ENCODE results near the gene MAP3K9.

MAP3K9 gene

GRCh38 chr14:70785556-70785955 is 23.8 kb downstream of the MAP3K9 start:
- Mint-ChIP-seq H3K4me3 (no peak overlapping the region), H3K27ac (no peak overlapping the region), H3K9me3 (no peaks in the 10 kb centered on the region), H3K27me3 (ENCODE audit: low read depth) (peaks cover 2% of the 10 kb centered on the region), H3K36me3 (ENCODE audit: low read depth) (no peaks in the 10 kb centered on the region), H3K4me1 (ENCODE audit: low read depth) (peaks cover 12% of the 10 kb centered on the region)
- DNase-seq (ENCODE audit: low spot score), result no peak

- Mint-ChIP-seq H3K36me3 (ENCODE audit: low read depth) (no peaks in the 10 kb centered on the region), H3K9me3 (no peaks in the 10 kb centered on the region), H3K27me3 (ENCODE audit: low read depth) (peaks cover 2% of the 10 kb centered on the region), H3K4me3 (no peak overlapping the region), H3K4me1 (ENCODE audit: low read depth) (peaks cover 12% of the 10 kb centered on the region), H3K27ac (no peak overlapping the region)
- DNase-seq (ENCODE audit: low spot score), result no peak
These were observed 24.4 kb downstream of the MAP3K9 start for GRCh38 chr14:70784886-70785285.

GRCh38 chr14:70782361-70782760 is 27.0 kb downstream of the MAP3K9 start:
- Mint-ChIP-seq H3K4me1 (ENCODE audit: low read depth) (peaks cover 12% of the 10 kb centered on the region), H3K27ac (no peak overlapping the region), H3K9me3 (no peaks in the 10 kb centered on the region), H3K36me3 (ENCODE audit: low read depth) (no peaks in the 10 kb centered on the region), H3K4me3 (no peak overlapping the region), H3K27me3 (ENCODE audit: low read depth) (peaks cover 2% of the 10 kb centered on the region)
- DNase-seq (ENCODE audit: low spot score), result peak; percentile 5

GRCh38 chr14:70780396-70781075 is 28.8 kb downstream of the MAP3K9 start:
- Mint-ChIP-seq H3K4me3 (no peak overlapping the region), H3K4me1 (ENCODE audit: low read depth) (peaks cover 12% of the 10 kb centered on the region), H3K27me3 (ENCODE audit: low read depth) (peaks cover 2% of the 10 kb centered on the region), H3K9me3 (no peaks in the 10 kb centered on the region), H3K27ac (no peak overlapping the region), H3K36me3 (ENCODE audit: low read depth) (no peaks in the 10 kb centered on the region)
- no peak for DNase-seq (ENCODE audit: low spot score)

- no peaks in the 10 kb centered on the region for H3K36me3 Mint-ChIP-seq (ENCODE audit: low read depth)
- no peak for DNase-seq (ENCODE audit: low spot score)
- H3K4me1 Mint-ChIP-seq (ENCODE audit: low read depth), result peaks cover 12% of the 10 kb centered on the region
- H3K9me3 Mint-ChIP-seq, result no peaks in the 10 kb centered on the region
- H3K27me3 Mint-ChIP-seq (ENCODE audit: low read depth), result peaks cover 2% of the 10 kb centered on the region
- no peak overlapping the region for H3K4me3 Mint-ChIP-seq
- no peak overlapping the region for H3K27ac Mint-ChIP-seq
These were observed 29.6 kb downstream of the MAP3K9 start for GRCh38 chr14:70779667-70780066.

- H3K36me3 Mint-ChIP-seq (ENCODE audit: low read depth), result no peaks in the 10 kb centered on the region
- no peak overlapping the region for H3K27ac Mint-ChIP-seq
- no peaks in the 10 kb centered on the region for H3K4me1 Mint-ChIP-seq (ENCODE audit: low read depth)
- H3K9me3 Mint-ChIP-seq, result no peaks in the 10 kb centered on the region
- no peaks in the 10 kb centered on the region for H3K27me3 Mint-ChIP-seq (ENCODE audit: low read depth)
- no peak overlapping the region for H3K4me3 Mint-ChIP-seq
- DNase-seq (ENCODE audit: low spot score), result no peak
These were observed 33.1 kb downstream of the MAP3K9 start for GRCh38 chr14:70776197-70776596.

- H3K4me3 Mint-ChIP-seq, result no peak overlapping the region
- no peaks in the 10 kb centered on the region for H3K36me3 Mint-ChIP-seq (ENCODE audit: low read depth)
- no peak overlapping the region for H3K27ac Mint-ChIP-seq
- H3K4me1 Mint-ChIP-seq (ENCODE audit: low read depth), result no peaks in the 10 kb centered on the region
- no peak for DNase-seq (ENCODE audit: low spot score)
- H3K9me3 Mint-ChIP-seq, result no peaks in the 10 kb centered on the region
- H3K27me3 Mint-ChIP-seq (ENCODE audit: low read depth), result no peaks in the 10 kb centered on the region
These were observed 36.0 kb downstream of the MAP3K9 start for GRCh38 chr14:70773182-70773862.

GRCh38 chr14:70771781-70772212 is 37.5 kb downstream of the MAP3K9 start:
- Mint-ChIP-seq H3K36me3 (ENCODE audit: low read depth) (no peaks in the 10 kb centered on the region), H3K4me1 (ENCODE audit: low read depth) (no peaks in the 10 kb centered on the region), H3K27me3 (ENCODE audit: low read depth) (no peaks in the 10 kb centered on the region), H3K27ac (no peak overlapping the region), H3K9me3 (no peaks in the 10 kb centered on the region), H3K4me3 (no peak overlapping the region)
- no peak for DNase-seq (ENCODE audit: low spot score)

- Mint-ChIP-seq H3K4me3 (no peak overlapping the region), H3K4me1 (ENCODE audit: low read depth) (no peaks in the 10 kb centered on the region), H3K36me3 (ENCODE audit: low read depth) (no peaks in the 10 kb centered on the region), H3K27ac (no peak overlapping the region), H3K9me3 (no peaks in the 10 kb centered on the region), H3K27me3 (ENCODE audit: low read depth) (no peaks in the 10 kb centered on the region)
- no peak for DNase-seq (ENCODE audit: low spot score)
These were observed 38.8 kb downstream of the MAP3K9 start for GRCh38 chr14:70770490-70770889.

GRCh38 chr14:70759398-70759797 is 49.9 kb downstream of the MAP3K9 start:
- Mint-ChIP-seq H3K27ac (no peak overlapping the region), H3K36me3 (ENCODE audit: low read depth) (peaks cover 2% of the 10 kb centered on the region), H3K9me3 (no peaks in the 10 kb centered on the region), H3K4me3 (no peak overlapping the region), H3K27me3 (ENCODE audit: low read depth) (no peaks in the 10 kb centered on the region), H3K4me1 (ENCODE audit: low read depth) (peaks cover 1% of the 10 kb centered on the region)
- DNase-seq (ENCODE audit: low spot score), result no peak

GRCh38 chr14:70755655-70756054 is 53.7 kb downstream of the MAP3K9 start:
- H3K4me3 Mint-ChIP-seq, result no peak overlapping the region
- peaks cover 2% of the 10 kb centered on the region for H3K36me3 Mint-ChIP-seq (ENCODE audit: low read depth)
- H3K27me3 Mint-ChIP-seq (ENCODE audit: low read depth), result no peaks in the 10 kb centered on the region
- no peaks in the 10 kb centered on the region for H3K4me1 Mint-ChIP-seq (ENCODE audit: low read depth)
- DNase-seq (ENCODE audit: low spot score), result no peak
- H3K9me3 Mint-ChIP-seq, result no peaks in the 10 kb centered on the region
- H3K27ac Mint-ChIP-seq, result no peak overlapping the region

GRCh38 chr14:70754991-70755390 is 54.3 kb downstream of the MAP3K9 start:
- Mint-ChIP-seq H3K4me3 (no peak overlapping the region), H3K27me3 (ENCODE audit: low read depth) (no peaks in the 10 kb centered on the region), H3K4me1 (ENCODE audit: low read depth) (no peaks in the 10 kb centered on the region), H3K27ac (no peak overlapping the region), H3K36me3 (ENCODE audit: low read depth) (peaks cover 2% of the 10 kb centered on the region), H3K9me3 (no peaks in the 10 kb centered on the region)
- DNase-seq (ENCODE audit: low spot score), result no peak

GRCh38 chr14:70753518-70753953 is 55.8 kb downstream of the MAP3K9 start:
- no peak for DNase-seq (ENCODE audit: low spot score)

GRCh38 chr14:70748422-70748821 is 60.9 kb downstream of the MAP3K9 start:
- no peaks in the 10 kb centered on the region for H3K9me3 Mint-ChIP-seq
- H3K4me3 Mint-ChIP-seq, result no peak overlapping the region
- peaks cover 1% of the 10 kb centered on the region for H3K4me1 Mint-ChIP-seq (ENCODE audit: low read depth)
- no peak for DNase-seq (ENCODE audit: low spot score)
- H3K27me3 Mint-ChIP-seq (ENCODE audit: low read depth), result no peaks in the 10 kb centered on the region
- peaks cover 21% of the 10 kb centered on the region for H3K36me3 Mint-ChIP-seq (ENCODE audit: low read depth)
- H3K27ac Mint-ChIP-seq, result no peak overlapping the region

More at GRCh38 chr14:70753518-70753953, 55.8 kb downstream of the MAP3K9 start:
- no peaks in the 10 kb centered on the region for H3K27me3 Mint-ChIP-seq (ENCODE audit: low read depth)
- H3K4me3 Mint-ChIP-seq, result no peak overlapping the region
- H3K4me1 Mint-ChIP-seq (ENCODE audit: low read depth), result no peaks in the 10 kb centered on the region
- no peaks in the 10 kb centered on the region for H3K9me3 Mint-ChIP-seq
- peaks cover 5% of the 10 kb centered on the region for H3K36me3 Mint-ChIP-seq (ENCODE audit: low read depth)
- H3K27ac Mint-ChIP-seq, result no peak overlapping the region

Data from T-helper 2 cell treated with Interferon-gamma antibody and Interleukin-4, amounts not matched to agents 5 μg/mL and 100 μg/mL, for 36 hours (primary cell).